Ureter (tissue), 1 donor: ENCODE results near the gene MRPS26. TPM values are rescaled to one million over a fixed set of nuclear protein-coding genes. Genes with fewer than 3 reads are reported as not detected.
A peak's percentile ranks its signal among the peaks of the same experiment; 100 is the strongest.
"Not testable (repeated sequence)": the region's sequence is repeated elsewhere in the genome, so short reads cannot be mapped to it uniquely, and the experiment has no call there.

Experiments
- DNase-seq: peaks from one replicate; pipeline ENCODE4 v3.0.0-alpha.2; 2020; ENCODE audit warnings: low spot score
- total RNA-seq: library from RNA; stranded (reverse); gene quantifications from one replicate; pipeline ENCODE4 v1.2.4, GENCODE V29; 2023
- donor health status: DM: yes; HTN: yes; CAD: no.

The MRPS26 gene
- 49.6 TPM for total RNA-seq

GRCh38 chr20:3045816-3046676 lies at the start of gene MRPS26:
Gene MRPS26 (plus strand): TSS chr20:3046052. CDS start chr20:3046069, 17 bp downstream.
- peak; percentile 89 for DNase-seq

GRCh38 chr20:2998728-2999127 lies 47.1 kb upstream of the MRPS26 start:
- DNase-seq, result no peak

- DNase-seq, result no peak
Observed at GRCh38 chr20:3000852-3001523, 44.9 kb upstream of the MRPS26 start.

GRCh38 chr20:3003416-3003815 lies 42.4 kb upstream of the MRPS26 start:
- DNase-seq, result no peak

GRCh38 chr20:3010985-3011723 lies 34.7 kb upstream of the MRPS26 start:
- no peak for DNase-seq

GRCh38 chr20:3011752-3012151 lies 34.1 kb upstream of the MRPS26 start:
- DNase-seq, result no peak

- DNase-seq, result no peak
Observed at GRCh38 chr20:3013771-3014170, 32.1 kb upstream of the MRPS26 start.

GRCh38 chr20:3014179-3014578 lies 31.7 kb upstream of the MRPS26 start:
- no peak for DNase-seq

GRCh38 chr20:3014662-3015061 lies 31.2 kb upstream of the MRPS26 start:
- DNase-seq, result no peak

- not testable (repeated sequence) for DNase-seq
Observed at GRCh38 chr20:3015302-3015701, 30.6 kb upstream of the MRPS26 start.

- DNase-seq, result no peak
Observed at GRCh38 chr20:3021327-3021726, 24.5 kb upstream of the MRPS26 start.

- no peak for DNase-seq
Observed at GRCh38 chr20:3021777-3022176, 24.1 kb upstream of the MRPS26 start.

- DNase-seq, result not testable (repeated sequence)
Observed at GRCh38 chr20:3022559-3023490, 23.0 kb upstream of the MRPS26 start.

GRCh38 chr20:3027987-3028386 lies 17.9 kb upstream of the MRPS26 start:
- no peak for DNase-seq

GRCh38 chr20:3031524-3032147 lies 14.2 kb upstream of the MRPS26 start:
- DNase-seq, result no peak

- DNase-seq, result no peak
Observed at GRCh38 chr20:3032624-3033023, 13.2 kb upstream of the MRPS26 start.

- no peak for DNase-seq
Observed at GRCh38 chr20:3037654-3038053, 8.2 kb upstream of the MRPS26 start.

- DNase-seq, result no peak
Observed at GRCh38 chr20:3038454-3038853, 7.4 kb upstream of the MRPS26 start.

GRCh38 chr20:3039426-3039825 lies 6.4 kb upstream of the MRPS26 start:
- DNase-seq, result no peak

GRCh38 chr20:3040086-3040485 lies 5.8 kb upstream of the MRPS26 start:
- no peak for DNase-seq
